NCI-H345 (cell line): ENCODE measurements around the gene LMAN2.
A peak's percentile ranks its signal among the peaks of the same experiment; 100 is the strongest.

Experiments
- DNase-seq: peaks from one replicate; lab custom pipeline; 2025; lab: John Stamatoyannopoulos, UW

The LMAN2 gene

GRCh38 chr5:177351392-177352329 is at the start of gene LMAN2:
Gene LMAN2 (minus strand): TSS chr5:177351668. CDS start chr5:177351647, 21 bp downstream.
- DNase-seq: peak; percentile 95

- no peak for DNase-seq
Measured at GRCh38 chr5:177399997-177400868, 48.8 kb upstream of the LMAN2 start, which contains the start of gene PFN3. Gene PFN3 (minus strand): TSS chr5:177400661. CDS start chr5:177400576, 85 bp downstream.

GRCh38 chr5:177397875-177398390 is 46.5 kb upstream of the LMAN2 start:
- DNase-seq: no peak

- DNase-seq: no peak
Measured at GRCh38 chr5:177396807-177397206, 45.3 kb upstream of the LMAN2 start.

- no peak for DNase-seq
Measured at GRCh38 chr5:177396078-177396477, 44.6 kb upstream of the LMAN2 start.

GRCh38 chr5:177393990-177394389 is 42.5 kb upstream of the LMAN2 start:
- DNase-seq: no peak

- no peak for DNase-seq
Measured at GRCh38 chr5:177393206-177393765, 41.8 kb upstream of the LMAN2 start.

GRCh38 chr5:177392765-177393164 is 41.3 kb upstream of the LMAN2 start:
- peak; percentile 23 for DNase-seq

GRCh38 chr5:177390363-177391300 is 39.2 kb upstream of the LMAN2 start:
- DNase-seq: peak; percentile 89

- DNase-seq: no peak
Measured at GRCh38 chr5:177389241-177390169, 38.0 kb upstream of the LMAN2 start.

GRCh38 chr5:177388521-177389052 is 37.1 kb upstream of the LMAN2 start:
- no peak for DNase-seq

- DNase-seq: no peak
Measured at GRCh38 chr5:177387405-177387804, 35.9 kb upstream of the LMAN2 start.

- no peak for DNase-seq
Measured at GRCh38 chr5:177386542-177386941, 35.1 kb upstream of the LMAN2 start.

GRCh38 chr5:177385720-177386119 is 34.3 kb upstream of the LMAN2 start:
- no peak for DNase-seq

GRCh38 chr5:177384134-177384533 is 32.7 kb upstream of the LMAN2 start, which contains the start of gene SLC34A1:
Gene SLC34A1 (plus strand): TSS chr5:177384434. CDS start chr5:177385742, 1,308 bp downstream.
- DNase-seq: no peak

GRCh38 chr5:177383181-177383580 is 31.7 kb upstream of the LMAN2 start:
- no peak for DNase-seq

GRCh38 chr5:177382423-177383029 is 31.1 kb upstream of the LMAN2 start:
- no peak for DNase-seq

GRCh38 chr5:177380805-177381126 is 29.3 kb upstream of the LMAN2 start:
- DNase-seq: no peak
